Fibroblast of lung (primary cell): ENCODE data around the gene CES5A. TPM values are rescaled to one million over a fixed set of nuclear protein-coding genes. Genes with fewer than 3 reads are reported as not detected.
A peak's percentile ranks its signal among the peaks of the same experiment; 100 is the strongest.

Experiments
- DNase-seq, 2 donors: peaks; one replicate each; pipeline versions ENCODE4 v3.0.0 to v3.0.0-alpha.2; 2010; ENCODE audit warnings: low read depth in 2 of 2
- H2AFZ ChIP-seq: 2 replicates; pipeline ENCODE4 v1.5.1; 2012; ENCODE audit warnings: low read length, control low read depth, inconsistent platforms
- H3K27ac ChIP-seq: 2 replicates; pipeline ENCODE4 v1.5.1; 2011; ENCODE audit warnings: low read length, control low read depth; ENCODE audit not compliant: insufficient read depth
- H3K27me3 ChIP-seq: 2 replicates; pipeline ENCODE4 v1.5.1; 2011; ENCODE audit warnings: mild to moderate bottlenecking, low read length; ENCODE audit not compliant: control insufficient read depth, insufficient read depth
- H3K36me3 ChIP-seq: 2 replicates; pipeline ENCODE4 v1.5.1; 2011; ENCODE audit warnings: low read length; ENCODE audit not compliant: control insufficient read depth, insufficient read depth
- H3K4me1 ChIP-seq: 2 replicates; pipeline ENCODE4 v1.5.1; 2011; ENCODE audit warnings: low read length; ENCODE audit not compliant: control insufficient read depth, insufficient read depth; ENCODE audit errors: extremely low read depth
- H3K4me2 ChIP-seq: 2 replicates; pipeline ENCODE4 v1.5.1; 2011; ENCODE audit warnings: low read length, control low read depth; ENCODE audit not compliant: insufficient read depth; ENCODE audit errors: extremely low read depth
- H3K4me3 ChIP-seq, 4 experiments: fragments of 200-600 bp in 1 of 4; sonication (generic) in 1 of 4; replicated peaks in 1 of 4; 2 replicates each; pipeline ENCODE4 v1.5.1; 2011 to 2016; ENCODE audit warnings: low read length in 4 of 4, low read depth in 3 of 4, mild to moderate bottlenecking in 3 of 4, control low read depth in 2 of 4, inconsistent platforms in 1 of 4, mixed read lengths in 1 of 4; ENCODE audit not compliant: insufficient read depth in 1 of 4; ENCODE audit errors: control extremely low read depth in 1 of 4
- H3K79me2 ChIP-seq: 2 replicates; pipeline ENCODE4 v1.5.1; 2012; ENCODE audit warnings: mild to moderate bottlenecking, low read length, inconsistent platforms; ENCODE audit not compliant: control insufficient read depth, insufficient read depth
- H3K9ac ChIP-seq: 2 replicates; pipeline ENCODE4 v1.5.1; 2011; ENCODE audit warnings: mild to moderate bottlenecking, low read length, control low read depth; ENCODE audit not compliant: insufficient read depth
- H3K9me3 ChIP-seq: 2 replicates; pipeline ENCODE4 v1.5.1; 2012; ENCODE audit warnings: low read depth, low read length; ENCODE audit not compliant: control insufficient read depth, insufficient read depth
- H4K20me1 ChIP-seq: 2 replicates; pipeline ENCODE4 v1.5.1; 2011; ENCODE audit warnings: low read length; ENCODE audit not compliant: control insufficient read depth, insufficient read depth; ENCODE audit errors: extremely low read depth
- EZH2 ChIP-seq: IDR thresholded peaks from 2 replicates; pipeline ENCODE4 v1.5.1; 2012; ENCODE audit warnings: low read length, control low read depth, mild to moderate bottlenecking; ENCODE audit errors: missing control alignments
- polyA plus RNA-seq, 2 donors: library from polyadenylated mRNA; depleted of rRNA in 1 of 2; stranded (reverse) in 1 of 2; unstranded in 1 of 2; fragments of >200 nt; gene quantifications; 2 replicates each; pipeline ENCODE4 v1.2.1, GENCODE V29; 2011 to 2012; ENCODE audit warnings: missing spikeins in 1 of 2
- total RNA-seq: library from RNA; depleted of rRNA; stranded (reverse); fragments of >200 nt; gene quantifications from 2 replicates; pipeline ENCODE4 v1.2.1, GENCODE V29; 2014
- TF ChIP-seq, protein P1 (sequence below), 2 donors: IDR thresholded peaks in 1 of 2; conservative IDR thresholded peaks in 1 of 2; 1 replicate in 1 of 2; 2 replicates in 1 of 2; pipeline ENCODE4 v1.5.1; 2011 to 2012; ENCODE audit warnings: low read length in 2 of 2, control low read depth in 1 of 2, inconsistent platforms in 1 of 2, low read depth in 1 of 2, mild to moderate bottlenecking in 1 of 2

Gene CES5A
- total and polyA plus RNA-seq, 2 donors (not counting 1 experiment from before 2014, with no cell fraction given): not detected

- peaks cover 2% of the 10 kb centered on the region for H4K20me1 ChIP-seq
- TF ChIP-seq EZH2: no peak
- TF ChIP-seq, protein P1, sequence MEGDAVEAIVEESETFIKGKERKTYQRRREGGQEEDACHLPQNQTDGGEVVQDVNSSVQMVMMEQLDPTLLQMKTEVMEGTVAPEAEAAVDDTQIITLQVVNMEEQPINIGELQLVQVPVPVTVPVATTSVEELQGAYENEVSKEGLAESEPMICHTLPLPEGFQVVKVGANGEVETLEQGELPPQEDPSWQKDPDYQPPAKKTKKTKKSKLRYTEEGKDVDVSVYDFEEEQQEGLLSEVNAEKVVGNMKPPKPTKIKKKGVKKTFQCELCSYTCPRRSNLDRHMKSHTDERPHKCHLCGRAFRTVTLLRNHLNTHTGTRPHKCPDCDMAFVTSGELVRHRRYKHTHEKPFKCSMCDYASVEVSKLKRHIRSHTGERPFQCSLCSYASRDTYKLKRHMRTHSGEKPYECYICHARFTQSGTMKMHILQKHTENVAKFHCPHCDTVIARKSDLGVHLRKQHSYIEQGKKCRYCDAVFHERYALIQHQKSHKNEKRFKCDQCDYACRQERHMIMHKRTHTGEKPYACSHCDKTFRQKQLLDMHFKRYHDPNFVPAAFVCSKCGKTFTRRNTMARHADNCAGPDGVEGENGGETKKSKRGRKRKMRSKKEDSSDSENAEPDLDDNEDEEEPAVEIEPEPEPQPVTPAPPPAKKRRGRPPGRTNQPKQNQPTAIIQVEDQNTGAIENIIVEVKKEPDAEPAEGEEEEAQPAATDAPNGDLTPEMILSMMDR (conservative IDR thresholded peaks at IDR 0.05 in 1 of 2, IDR thresholded peaks at IDR 0.05 in 1 of 2; ENCODE audit: low read depth in 1 of 2, low read length in 2 of 2): no peak
These were observed 18.2 kb downstream of the CES5A start for GRCh38 chr16:55856950-55857349.

DNA sequence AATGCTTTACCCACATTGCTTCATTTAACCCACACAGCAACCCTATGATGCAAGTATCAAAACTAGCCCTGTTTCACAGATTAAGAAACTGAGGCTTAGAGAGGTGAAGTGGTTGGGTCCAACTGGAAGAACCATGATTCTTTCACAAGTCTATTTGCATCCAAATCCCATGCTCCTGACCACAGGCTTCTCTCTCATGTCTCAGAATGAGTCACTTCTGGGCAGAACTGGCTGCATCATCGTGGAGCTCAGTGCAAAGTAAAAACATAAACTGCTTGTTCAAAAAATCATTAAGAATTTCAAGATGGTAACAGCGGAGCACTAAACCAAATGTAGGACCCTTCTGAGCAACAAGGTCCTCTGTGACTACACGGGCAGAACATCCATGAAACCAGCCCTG, 22.1 kb downstream of the CES5A start:
- no peak overlapping the region for H3K27ac ChIP-seq
- DNase-seq: peak in 1 of 2 donors; percentile 5

More at GRCh38 chr16:55856950-55857349, 18.2 kb downstream of the CES5A start:
- Histone ChIP-seq H3K4me2 (no peak overlapping the region), H3K36me3 (no peaks in the 10 kb centered on the region), H3K4me3 (no peak overlapping the region), H3K27me3 (no peaks in the 10 kb centered on the region), H3K9me3 (no peaks in the 10 kb centered on the region), H3K9ac (no peak overlapping the region), H3K79me2 (no peaks in the 10 kb centered on the region), H2AFZ (no peak overlapping the region), H3K27ac (no peak overlapping the region), H3K4me1 (no peaks in the 10 kb centered on the region)
- no peak for DNase-seq

GRCh38 chr16:55849536-55849935, 25.6 kb downstream of the CES5A start:
- no peak overlapping the region for H2AFZ ChIP-seq
- H3K4me3 ChIP-seq: no peak overlapping the region
- DNase-seq: no peak

More for the DNA sequence above, 22.1 kb downstream of the CES5A start:
- no peaks in the 10 kb centered on the region for H3K9me3 ChIP-seq
- no peaks in the 10 kb centered on the region for H4K20me1 ChIP-seq
- no peak overlapping the region for H3K4me2 ChIP-seq
- H3K36me3 ChIP-seq: no peaks in the 10 kb centered on the region
- H3K4me1 ChIP-seq: no peaks in the 10 kb centered on the region
- H2AFZ ChIP-seq: no peak overlapping the region
- H3K9ac ChIP-seq: no peak overlapping the region
- H3K79me2 ChIP-seq: no peaks in the 10 kb centered on the region
- TF ChIP-seq EZH2: no peak
- TF ChIP-seq, protein P1 (conservative IDR thresholded peaks at IDR 0.05 in 1 of 2, IDR thresholded peaks at IDR 0.05 in 1 of 2; ENCODE audit: low read depth in 1 of 2, low read length in 2 of 2): no peak
- no peak overlapping the region for H3K4me3 ChIP-seq
- no peaks in the 10 kb centered on the region for H3K27me3 ChIP-seq

More at GRCh38 chr16:55849536-55849935, 25.6 kb downstream of the CES5A start:
- Histone ChIP-seq H3K4me2 (no peak overlapping the region), H3K9ac (no peak overlapping the region), H3K27ac (no peak overlapping the region), H3K27me3 (no peaks in the 10 kb centered on the region), H3K79me2 (no peaks in the 10 kb centered on the region), H3K4me1 (no peaks in the 10 kb centered on the region), H3K9me3 (no peaks in the 10 kb centered on the region), H3K36me3 (no peaks in the 10 kb centered on the region), H4K20me1 (no peaks in the 10 kb centered on the region)
- TF ChIP-seq, protein P1 (conservative IDR thresholded peaks at IDR 0.05 in 1 of 2, IDR thresholded peaks at IDR 0.05 in 1 of 2; ENCODE audit: low read depth in 1 of 2, low read length in 2 of 2): no peak
- no peak for TF ChIP-seq EZH2
